Stimulated activated CD4-positive, alpha-beta T cell treated with anti-CD3 and anti-CD28 coated beads, Interleukin-1b, Interleukin-23, amount 100 ng/mL, for 48 hours (primary cell): ENCODE results near the gene SHC2.
"Not testable (repeated sequence)": the region's sequence is repeated elsewhere in the genome, so short reads cannot be mapped to it uniquely, and the experiment has no call there.

Experiments used
- DNase-seq: peaks from one replicate; pipeline ENCODE4 v3.0.0-alpha.2; 2020

SHC2 gene

DNA sequence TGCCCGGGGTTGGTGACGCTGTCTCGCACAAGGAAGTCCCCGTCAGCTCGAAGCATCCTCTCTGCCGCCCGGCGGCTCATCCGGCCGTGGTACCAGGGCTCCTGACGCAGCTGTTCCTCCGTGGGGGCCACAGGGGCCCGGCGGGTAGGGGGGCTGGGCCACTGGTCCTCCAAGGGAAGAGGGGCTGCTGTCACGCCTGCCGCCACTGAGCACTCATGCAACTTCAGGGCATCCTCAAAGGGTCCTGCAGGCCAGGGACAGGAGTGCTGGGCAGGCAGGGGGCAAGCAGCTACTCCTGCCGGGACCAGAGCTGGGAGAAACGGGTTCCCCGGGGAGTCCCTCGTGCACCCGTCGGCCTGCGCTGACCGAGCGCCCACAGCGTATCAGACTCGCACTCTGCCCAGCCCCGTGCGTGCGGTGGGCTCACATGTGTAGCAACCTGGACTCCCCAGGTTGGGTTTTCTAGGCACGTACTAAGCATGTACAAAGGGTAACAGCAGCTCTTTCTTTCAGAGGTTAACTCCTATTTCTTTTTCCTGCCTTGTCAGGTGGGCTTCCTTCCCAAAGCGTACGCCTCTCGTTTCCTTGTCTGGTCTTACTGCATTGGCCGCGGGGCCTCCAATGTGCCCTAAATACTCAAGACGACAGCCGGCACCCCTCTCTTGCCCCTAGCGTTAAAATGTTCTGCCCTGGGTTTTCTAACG lies 38.5 kb downstream of the SHC2 start:
- DNase-seq, result no peak

DNA sequence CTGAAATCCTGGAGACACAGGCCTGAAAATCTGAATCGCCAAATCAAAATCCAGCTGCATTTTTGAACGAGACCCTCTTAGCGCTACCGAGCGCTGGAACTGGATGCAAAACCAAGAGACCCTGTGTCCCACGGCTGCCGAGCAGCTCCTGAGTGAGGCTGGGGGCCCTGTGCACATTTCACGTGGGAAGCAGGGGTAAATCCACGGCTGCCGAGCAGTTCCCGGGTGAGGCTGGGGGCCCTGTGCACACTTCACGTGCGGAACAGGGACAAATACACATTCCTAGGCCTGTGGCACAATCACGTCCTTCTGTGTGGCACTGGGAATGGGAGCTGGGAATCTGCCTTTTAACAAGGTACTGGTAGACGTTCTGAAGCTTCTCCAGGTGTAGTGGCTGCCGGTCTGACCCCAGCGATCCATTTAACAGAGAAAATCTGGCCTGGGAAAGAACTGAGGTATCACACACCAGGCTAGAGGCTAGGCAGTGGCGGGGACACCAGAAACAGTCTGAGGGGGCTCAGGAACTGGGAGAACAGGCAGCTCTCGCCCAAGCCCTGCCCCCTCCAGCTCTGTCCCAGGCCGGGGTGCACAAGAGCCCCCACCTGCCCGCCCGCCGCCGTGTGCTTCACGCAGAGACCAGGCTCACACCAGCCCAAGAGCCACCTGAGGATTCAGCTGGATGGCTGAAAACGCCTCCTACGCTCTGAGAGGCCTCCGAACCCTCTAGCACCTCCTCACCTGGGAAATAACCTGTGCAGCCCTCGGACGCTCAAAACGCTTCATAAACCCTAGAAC lies 40.9 kb downstream of the SHC2 start:
- DNase-seq, result no peak

DNA sequence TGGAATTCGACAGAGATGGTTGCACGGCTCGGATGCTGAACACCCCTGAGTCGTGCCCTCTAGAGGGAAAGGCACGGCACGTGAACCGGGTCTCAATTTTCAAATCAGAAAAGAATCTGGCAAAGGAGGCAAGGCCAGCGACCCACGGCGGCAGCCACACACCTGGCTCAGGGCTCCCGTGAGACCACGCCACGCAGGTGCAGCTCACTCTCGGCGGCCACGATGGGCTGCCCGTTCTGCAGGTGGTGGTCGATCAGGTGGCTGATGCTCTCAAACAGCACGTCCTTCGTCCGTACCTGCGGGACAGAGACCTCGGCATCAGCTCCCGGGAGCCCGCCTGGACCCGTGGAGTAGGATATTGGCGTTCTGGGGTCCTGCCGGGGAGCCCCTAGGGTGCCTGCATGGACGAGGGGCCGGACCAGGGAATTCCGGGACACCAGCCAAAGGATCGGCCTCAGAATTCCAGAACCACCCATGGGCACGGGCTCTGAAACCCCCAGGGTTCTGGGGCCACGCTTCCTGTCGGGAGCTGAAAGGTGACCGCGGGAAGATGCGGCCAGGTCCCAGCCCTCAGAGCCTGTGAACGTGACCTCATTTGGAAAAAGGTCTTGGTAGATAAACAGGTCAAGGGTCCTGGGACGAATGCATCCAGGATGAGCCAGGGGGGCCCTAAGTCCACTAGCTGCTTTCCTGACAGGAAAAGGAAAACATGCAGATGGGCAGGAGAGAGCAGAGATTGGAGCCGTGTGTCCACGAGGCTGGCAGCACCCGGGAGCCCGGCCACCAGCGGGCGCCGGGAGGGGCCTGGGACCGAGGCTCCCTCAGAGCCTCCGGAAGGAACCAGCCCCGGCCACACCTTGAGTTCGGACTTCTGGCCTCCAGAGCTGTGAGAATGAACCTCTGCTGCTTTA lies 41.8 kb downstream of the SHC2 start:
- no peak for DNase-seq

DNA sequence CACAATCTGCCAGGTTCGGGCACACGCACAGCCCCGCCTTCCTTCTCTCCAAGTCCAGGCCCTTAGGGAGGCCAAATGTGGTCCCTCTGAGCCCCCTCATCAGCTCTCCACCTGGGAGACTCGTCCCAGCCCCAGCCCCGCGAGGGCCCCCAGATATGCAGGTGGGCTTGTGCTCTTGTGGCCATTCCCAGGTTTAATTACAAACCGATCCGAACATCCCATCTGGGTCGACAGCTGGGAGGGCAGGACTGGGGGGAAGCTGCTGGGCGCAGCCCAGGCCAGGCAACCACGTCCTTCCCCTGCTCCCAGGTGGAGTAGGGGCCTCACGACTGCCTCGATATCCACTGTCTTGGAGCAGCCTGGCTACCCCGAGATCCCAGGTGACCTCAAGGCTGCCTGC lies 44.4 kb downstream of the SHC2 start:
- DNase-seq, result no peak

DNA sequence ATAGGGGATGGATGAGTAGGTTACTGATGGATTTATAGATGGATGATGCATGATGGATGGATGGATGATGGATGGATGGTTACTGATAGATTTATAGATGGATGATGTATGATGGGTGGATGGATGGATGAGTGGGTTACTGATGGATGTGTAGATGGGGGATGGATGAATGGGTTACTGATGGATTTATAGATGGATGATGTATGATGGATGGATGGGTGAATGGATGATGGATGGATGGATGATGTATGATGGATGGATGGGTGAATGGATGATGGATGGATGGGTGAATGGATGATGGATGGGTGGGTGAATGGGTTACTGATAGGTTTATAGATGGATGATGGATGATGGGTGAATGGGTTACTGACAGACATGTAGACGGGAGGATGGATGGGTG lies 45.5 kb downstream of the SHC2 start:
- no peak for DNase-seq

DNA sequence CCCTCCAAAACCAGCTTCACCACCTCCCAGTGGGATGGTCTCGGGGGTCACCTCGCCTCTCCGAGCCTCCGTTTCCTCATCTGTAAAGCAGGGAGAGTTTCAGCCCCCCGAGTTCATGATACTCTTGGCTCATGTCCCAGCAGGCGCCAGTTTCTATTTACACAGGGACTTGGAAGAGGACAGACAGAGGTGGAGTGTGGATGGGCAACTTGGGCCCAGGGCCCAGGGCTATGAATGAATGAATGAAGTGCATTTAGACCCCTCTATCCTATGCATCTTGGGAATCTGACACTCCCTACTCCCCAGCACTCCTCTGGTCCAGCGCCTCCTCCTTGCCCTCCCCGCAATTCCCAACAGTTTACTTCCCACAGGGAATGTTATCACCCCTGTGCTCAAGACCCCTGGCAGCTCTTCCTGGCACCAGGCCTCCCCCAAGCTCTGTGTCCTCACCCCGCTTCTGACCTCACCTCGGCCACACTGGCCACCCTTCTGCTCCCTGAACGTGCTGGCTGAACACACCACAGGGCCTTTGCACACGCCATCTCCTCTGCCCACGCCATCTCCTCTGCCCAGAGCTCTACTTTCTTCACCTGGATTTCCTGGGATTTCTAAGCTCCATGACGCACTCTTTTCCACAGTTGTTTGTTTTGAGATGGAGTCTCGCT lies 46.9 kb downstream of the SHC2 start:
- no peak for DNase-seq

DNA sequence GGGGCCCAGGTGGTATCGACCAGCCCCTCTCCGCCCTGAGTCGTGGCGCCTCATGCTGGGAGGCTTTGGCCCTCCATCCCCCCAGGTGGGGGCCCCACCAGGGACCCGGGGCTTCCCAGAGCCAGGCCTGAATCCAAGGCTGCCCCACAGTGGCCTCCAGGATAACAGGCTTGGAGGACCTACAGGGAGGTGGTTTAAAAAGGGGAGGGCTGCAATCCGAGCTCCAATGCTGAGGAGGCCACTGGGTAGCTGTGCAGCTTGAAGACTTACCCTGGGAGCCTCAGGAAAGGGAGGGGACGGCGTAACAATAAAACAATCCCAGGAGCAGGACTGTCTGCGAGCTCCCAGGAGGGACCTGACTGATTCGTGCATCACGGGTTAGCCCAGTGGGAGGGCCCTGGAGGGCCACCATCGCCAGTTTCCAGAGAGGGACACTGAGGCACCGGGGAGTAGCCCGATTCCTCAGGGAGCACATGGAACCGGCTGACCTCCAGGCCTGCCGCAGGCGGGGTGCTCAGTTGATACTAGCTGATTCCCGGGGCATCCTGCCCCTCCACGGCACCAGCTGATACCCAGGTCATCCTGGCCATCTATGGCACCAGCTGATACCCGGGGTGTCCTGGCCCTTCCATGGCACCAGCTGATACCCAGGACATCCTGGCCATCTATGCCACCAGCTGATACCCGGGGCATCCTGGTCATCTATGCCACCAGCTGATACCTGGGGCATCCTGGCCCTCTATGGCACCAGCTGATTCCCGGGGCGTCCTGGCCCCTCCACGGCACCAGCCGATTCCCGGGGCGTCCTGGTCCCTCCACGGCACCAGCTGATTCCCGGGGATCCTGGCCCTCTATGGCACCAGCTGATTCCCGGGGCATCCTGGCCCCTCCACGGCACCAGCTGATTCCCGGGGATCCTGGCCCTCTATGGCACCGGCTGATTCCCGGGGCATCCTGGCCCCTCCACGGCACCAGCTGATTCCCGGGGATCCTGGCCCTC lies 48.2 kb downstream of the SHC2 start:
- no peak for DNase-seq

DNA sequence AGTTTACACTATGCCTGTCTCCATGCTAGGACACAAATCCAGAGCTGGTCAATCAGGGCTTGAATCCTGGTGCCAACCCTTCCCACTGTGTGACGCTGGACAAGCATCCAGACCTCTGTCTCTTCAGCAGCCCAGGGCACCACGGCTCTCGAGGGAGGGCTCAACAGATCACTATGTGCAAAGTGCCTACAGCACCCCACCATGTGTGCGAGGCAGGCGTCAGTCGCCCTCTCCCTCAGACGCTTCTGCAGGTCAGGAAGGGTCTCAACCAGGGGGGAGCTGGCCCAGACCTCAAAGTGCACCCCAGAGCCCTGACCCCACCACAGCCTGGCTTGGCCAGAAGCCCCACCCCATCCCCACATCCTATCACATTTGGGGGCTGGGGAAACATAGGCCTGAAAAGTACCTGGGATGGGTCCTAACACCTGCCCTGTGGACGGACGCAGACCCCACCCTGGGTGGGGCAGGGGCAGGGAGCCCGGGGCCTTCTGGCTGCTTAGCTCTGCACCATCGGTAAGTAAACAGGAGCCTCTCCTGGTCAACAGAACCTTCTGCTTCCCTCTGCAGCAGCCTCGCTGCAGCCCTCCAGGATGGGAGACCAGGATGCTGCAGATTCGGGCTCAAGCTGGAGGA lies 49.0 kb downstream of the SHC2 start:
- DNase-seq, result no peak

DNA sequence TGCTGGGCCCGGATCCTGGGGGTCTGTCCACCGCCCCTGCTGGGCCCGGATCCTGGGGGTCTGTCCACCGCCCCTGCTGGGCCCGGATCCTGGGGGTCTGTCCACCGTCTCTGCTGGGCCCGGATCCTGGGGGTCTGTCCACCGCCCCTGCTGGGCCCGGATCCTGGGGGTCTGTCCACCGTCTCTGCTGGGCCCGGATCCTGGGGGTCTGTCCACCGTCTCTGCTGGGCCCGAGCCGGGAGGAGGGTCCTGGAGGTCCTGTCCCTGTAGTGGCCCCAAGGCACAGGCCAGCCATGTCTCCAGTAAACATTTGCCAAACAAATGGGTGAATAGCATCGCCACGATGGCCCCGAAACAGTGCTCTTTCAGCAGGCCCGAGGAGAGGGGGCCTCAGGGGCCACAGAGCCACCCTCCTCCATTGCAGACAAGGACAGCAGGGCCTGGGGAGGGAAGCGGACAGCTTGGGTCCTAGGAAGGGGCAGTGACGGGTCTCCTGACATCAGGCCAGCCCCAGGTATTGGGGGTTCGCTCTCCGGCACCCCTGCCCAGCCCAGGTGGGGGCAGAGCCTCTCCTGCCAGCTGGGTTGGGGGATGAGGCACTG lies 49.6 kb downstream of the SHC2 start:
- not testable (repeated sequence) for DNase-seq

DNA sequence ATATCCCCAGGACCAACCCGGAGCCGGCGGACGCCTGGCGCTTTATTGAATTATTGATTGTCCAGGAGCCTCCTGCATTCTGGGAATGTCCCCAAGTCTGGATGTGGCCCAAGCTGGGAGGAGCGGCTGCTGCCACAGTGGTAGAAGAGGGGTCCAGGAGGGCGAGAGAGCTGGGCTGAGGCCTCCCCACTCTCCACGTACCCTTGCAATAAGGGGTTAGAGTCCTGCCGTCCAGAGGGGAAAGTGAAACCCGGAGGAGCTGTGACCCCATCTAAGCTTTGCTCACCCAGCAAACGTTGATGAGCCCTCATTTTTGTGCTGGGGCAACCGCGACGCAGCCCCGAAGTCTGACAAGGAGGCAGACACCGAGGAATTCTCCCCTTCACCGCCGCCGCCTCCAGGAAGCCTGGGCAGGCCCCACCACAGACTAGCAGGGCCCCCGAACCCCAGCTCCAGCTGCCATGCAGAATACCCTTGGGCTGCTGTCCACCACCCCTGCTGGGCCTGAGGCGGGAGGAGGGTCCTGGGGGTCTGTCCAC lies 50.5 kb downstream of the SHC2 start:
- DNase-seq, result no peak

DNA sequence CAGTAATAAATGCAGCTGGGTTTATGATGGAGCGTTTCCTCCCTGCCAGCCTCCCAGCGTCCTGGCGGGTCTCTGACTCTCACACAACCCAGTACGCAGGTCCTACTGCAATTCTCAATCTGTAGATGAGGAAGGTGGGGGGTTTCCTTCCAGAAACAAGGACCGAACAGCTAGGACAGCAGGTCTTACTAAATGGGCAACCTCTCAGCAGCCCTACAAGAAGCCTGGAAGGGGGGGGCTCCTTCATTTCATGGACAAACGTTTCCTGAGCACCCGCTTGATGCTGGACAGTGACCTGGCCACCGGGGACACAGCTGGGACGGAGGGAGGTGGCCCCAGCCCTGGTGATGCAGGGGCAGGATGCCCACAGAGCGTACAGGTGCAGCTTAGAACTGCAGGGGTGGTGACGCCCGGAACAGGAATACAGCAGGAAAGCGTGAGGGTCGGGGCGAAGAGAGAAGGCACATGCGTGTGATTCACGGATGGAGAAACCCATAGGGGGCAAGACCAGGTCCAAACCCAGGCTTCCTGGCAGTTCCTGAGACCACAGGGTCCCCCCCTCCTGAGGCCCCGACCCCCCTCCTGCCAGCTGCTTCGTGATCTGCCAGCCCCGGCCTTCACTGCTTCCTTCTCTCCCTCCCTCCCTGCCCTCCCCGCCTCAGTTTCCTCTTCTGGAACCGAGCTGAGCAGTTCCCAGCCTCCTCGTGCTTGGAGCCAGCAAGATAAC lies 51.2 kb downstream of the SHC2 start:
- DNase-seq, result no peak

DNA sequence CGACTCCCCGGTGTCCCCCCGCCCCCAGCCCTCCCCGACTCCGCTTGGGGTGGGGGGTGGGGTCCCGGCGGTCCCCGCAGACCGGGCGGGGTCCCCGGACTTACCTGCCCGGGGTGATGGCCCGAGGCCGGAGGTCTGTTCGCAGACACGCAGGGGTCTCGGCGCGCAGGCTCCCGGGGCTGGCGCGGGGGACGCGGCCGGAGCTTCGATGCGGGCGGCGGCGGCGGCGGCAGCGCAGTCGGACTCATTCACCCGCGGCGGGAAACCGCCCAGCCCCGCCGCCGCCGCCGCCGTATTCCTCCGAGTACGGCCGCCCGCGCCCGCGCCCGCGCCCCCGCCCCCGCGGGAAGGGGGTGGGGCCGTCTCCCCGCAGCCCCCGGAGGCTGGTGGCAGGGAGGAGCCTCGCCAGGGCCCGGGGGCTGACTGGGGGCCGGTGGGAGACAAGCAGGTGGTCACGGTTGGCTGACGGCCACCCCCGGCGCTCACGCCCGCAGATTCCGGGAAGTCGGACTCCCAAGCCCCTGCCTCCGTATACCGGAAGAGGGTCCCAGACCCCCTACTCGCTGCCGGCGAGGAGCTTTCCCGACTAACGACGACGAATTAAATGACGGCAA lies 51.8 kb downstream of the SHC2 start, which contains the start of gene C2CD4C:
TSS of gene C2CD4C (minus strand) at position 246 of the 614 bp plus-strand sequence. CDS start 786 bp downstream, outside the sequence.
- DNase-seq, result no peak

DNA sequence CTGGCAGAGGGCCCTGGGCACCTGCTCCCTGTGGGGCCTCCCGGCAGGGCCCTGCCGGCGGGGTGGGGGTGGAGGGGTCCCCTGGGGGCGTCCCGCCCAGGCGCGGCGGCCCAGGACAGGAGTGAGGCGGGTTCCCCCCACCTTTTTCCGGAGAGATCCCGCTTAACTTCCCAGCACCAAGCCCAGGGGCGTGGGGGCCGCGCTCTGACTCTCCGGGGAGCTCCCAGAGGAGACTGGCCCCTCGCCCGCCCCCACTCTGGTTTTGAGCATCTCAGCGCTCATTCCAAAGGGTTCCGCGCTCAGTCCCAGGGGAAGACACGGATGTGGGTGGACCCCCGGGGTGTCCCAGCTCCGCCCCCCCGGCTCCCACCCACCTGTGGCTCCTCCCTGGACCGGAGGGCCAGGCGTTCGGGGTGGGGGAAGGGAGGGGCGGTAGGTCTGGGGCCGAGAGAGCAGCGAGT lies 52.4 kb downstream of the SHC2 start:
- DNase-seq, result no peak

DNA sequence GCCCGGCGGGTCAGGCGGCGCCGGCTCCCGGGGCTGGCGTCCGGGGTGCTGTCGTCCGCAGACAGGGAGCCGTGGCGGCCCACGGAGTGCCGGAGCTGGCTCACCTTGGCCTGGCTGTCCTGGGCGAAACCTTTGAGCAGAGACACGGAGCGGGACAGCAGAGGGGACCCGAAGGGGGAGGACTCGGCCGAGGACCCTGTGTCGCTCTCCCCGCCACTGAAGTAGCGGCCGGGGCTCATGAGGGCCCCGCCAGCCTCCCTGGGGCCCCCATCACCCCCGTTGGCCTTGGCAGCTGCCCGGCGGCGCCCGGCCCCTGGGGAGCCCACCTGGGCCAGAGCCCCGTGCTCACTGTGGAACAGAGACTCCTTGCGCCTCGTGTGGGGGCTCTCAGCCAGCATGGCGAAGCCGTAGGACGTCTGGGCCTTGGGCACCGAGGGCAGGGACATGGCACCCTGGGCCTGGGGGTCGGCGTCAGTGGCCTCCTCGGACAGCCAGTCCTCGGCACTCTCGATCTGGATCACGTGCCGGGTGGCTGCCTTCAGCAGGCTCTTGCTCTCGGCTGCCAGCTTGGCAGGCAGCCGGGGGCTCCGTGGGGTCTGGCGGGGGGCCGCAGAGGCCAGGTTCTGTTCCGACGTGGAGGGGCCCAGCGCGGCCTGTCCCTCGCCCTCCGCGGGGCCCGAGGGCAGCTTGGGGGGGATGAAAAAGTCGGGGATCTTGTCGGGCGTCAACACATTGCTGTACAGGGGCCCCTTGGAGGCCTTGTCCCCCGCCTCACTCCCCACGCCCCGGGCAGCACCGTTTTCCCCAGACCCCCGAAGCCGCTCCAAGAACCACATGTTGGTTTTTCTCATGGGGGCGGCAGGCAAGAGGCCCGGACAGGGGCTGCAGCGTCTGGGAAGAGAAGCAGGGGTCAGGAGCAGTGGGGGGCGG lies 53.1 kb downstream of the SHC2 start:
- no peak for DNase-seq

DNA sequence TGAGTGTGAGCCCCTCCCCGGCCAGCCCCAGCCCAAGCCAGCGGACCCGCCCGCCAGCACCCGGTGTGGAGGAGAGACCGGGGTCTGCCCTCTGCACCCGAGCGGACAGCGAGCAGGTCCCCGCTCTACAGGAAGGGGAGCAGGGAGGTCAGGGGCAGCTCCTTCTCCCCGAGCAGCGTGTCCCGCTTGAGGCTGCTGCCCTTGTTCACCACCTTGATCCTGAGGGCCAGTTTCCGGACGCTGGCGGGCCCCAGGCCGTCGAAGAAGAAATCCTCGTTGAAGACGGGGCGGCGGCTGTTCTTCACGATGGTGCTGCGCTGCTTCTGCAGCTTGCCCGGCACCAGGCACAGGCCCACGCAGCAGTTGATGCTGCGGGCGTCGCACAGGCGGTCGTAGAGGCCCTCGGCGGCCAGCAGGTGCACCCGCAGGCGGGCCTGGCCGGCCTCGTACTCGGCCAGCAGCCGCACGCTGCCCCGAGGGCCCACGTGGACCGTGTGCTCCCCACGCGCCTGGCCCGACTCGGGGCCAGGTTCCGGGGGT lies 53.8 kb downstream of the SHC2 start:
- DNase-seq, result no peak

DNA sequence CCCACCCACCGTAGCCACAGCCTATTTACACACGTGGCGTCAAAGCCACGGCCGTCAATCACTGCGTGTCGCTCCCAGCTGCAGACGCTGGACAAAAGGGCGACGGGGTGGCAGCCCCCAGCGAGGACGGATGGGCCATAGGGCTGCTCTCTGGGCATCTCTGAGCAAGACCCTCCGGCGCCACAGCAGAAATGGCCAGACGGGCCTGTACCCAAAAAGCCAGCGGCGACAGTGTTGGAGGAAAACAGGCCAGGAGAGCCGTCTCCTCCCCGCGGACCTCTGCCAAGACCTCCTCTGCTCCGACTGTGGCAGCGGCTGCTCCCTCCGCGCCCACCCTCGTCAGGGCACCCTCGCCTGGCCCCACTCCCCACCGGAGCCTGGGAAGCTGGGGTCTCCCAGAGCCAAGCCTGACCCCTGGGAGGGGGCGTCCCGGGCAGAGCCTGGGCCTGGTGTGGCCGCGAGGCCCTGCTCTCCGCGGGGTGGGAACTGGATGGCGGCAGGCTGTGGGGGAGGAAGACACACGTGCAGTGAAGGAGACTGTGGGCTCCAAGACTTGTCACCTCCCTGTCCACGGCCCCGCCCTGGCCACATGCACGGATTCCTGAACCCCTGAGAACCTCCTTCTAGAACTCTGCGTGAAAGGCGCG lies 54.6 kb downstream of the SHC2 start:
- DNase-seq, result no peak
